NCI-H187 treated with DMSO at 0.1 percent for 48 hours (cell line): ENCODE data around the gene APOM.

Experiments
- DNase-seq: peaks from one replicate; lab custom pipeline; 2025; lab: John Stamatoyannopoulos, UW

The APOM gene

GRCh38 chr6:31658158-31658688 is 2.5 kb downstream of the APOM start:
- DNase-seq, result no peak

GRCh38 chr6:31658983-31659648 is 3.4 kb downstream of the APOM start:
- no peak for DNase-seq

GRCh38 chr6:31659649-31660380 is 4.1 kb downstream of the APOM start:
- DNase-seq, result no peak

GRCh38 chr6:31660381-31661261 is 4.9 kb downstream of the APOM start, which contains the start of gene C6orf47:
C6orf47 (minus strand) TSS chr6:31660778; CDS start chr6:31659947, 831 bp downstream.
- DNase-seq, result peak; percentile 12

GRCh38 chr6:31661262-31662123 is 5.8 kb downstream of the APOM start:
- no peak for DNase-seq

- no peak for DNase-seq
Measured at GRCh38 chr6:31662124-31662723, 6.5 kb downstream of the APOM start.

- DNase-seq, result no peak
Measured at GRCh38 chr6:31663126-31663960, 7.6 kb downstream of the APOM start.

GRCh38 chr6:31663961-31664789 is 8.5 kb downstream of the APOM start:
- no peak for DNase-seq

- peak; percentile 14 for DNase-seq
Measured at GRCh38 chr6:31664790-31665500, 9.3 kb downstream of the APOM start, which contains the start of gene GPANK1. GPANK1 (minus strand) TSS chr6:31664997; CDS start chr6:31664478, 519 bp downstream.

- peak; percentile 84 for DNase-seq
Measured at GRCh38 chr6:31665501-31666336, 10.0 kb downstream of the APOM start, which contains the start of gene CSNK2B. CSNK2B (plus strand) TSS chr6:31666080; CDS start chr6:31666832, 752 bp downstream.

GRCh38 chr6:31666337-31666965 is 10.8 kb downstream of the APOM start:
- no peak for DNase-seq

GRCh38 chr6:31669676-31670075 is 14.0 kb downstream of the APOM start, which contains the start of gene LY6G5B:
LY6G5B (plus strand) TSS chr6:31669976; CDS start chr6:31670951, 975 bp downstream.
- no peak for DNase-seq

- DNase-seq, result no peak
Measured at GRCh38 chr6:31676322-31676903, 20.7 kb downstream of the APOM start.

- DNase-seq, result no peak
Measured at GRCh38 chr6:31676904-31677303, 21.2 kb downstream of the APOM start.

GRCh38 chr6:31677955-31678354 is 22.3 kb downstream of the APOM start:
- DNase-seq, result no peak
